GM18861 (cell line): Measurements from ENCODE around the gene TIAM2.
"Not testable (repeated sequence)": the region's sequence is repeated elsewhere in the genome, so short reads cannot be mapped to it uniquely, and the experiment has no call there.

ENCODE experiments used
- ATAC-seq: cut with Tn5 transposase; IDR thresholded peaks from one replicate; pipeline ENCODE4 v1.9.1; 2021; ENCODE audit not compliant: unreplicated experiment

TIAM2 gene

GRCh38 chr6:155188707-155189496 is 193.8 kb downstream of the TIAM2 start:
- no peak for ATAC-seq

GRCh38 chr6:155190677-155191076 is 195.6 kb downstream of the TIAM2 start:
- ATAC-seq = no peak

GRCh38 chr6:155193526-155193925 is 198.4 kb downstream of the TIAM2 start:
- ATAC-seq = no peak

GRCh38 chr6:155194399-155194798 is 199.3 kb downstream of the TIAM2 start:
- no peak for ATAC-seq

- ATAC-seq = no peak
Measured at GRCh38 chr6:155195903-155196302, 200.8 kb downstream of the TIAM2 start.

GRCh38 chr6:155196911-155197310 is 201.8 kb downstream of the TIAM2 start:
- no peak for ATAC-seq

- no peak for ATAC-seq
Measured at GRCh38 chr6:155197932-155198331, 202.8 kb downstream of the TIAM2 start.

- peak; percentile 59 for ATAC-seq
Measured at GRCh38 chr6:155200012-155200411, 204.9 kb downstream of the TIAM2 start.

- ATAC-seq = peak; percentile 63
Measured at GRCh38 chr6:155201461-155202226, 206.5 kb downstream of the TIAM2 start.

GRCh38 chr6:155207223-155207622 is 212.1 kb downstream of the TIAM2 start:
- ATAC-seq = no peak

GRCh38 chr6:155212106-155212505 is 217.0 kb downstream of the TIAM2 start:
- no peak for ATAC-seq

GRCh38 chr6:155212616-155213380 is 217.7 kb downstream of the TIAM2 start:
- no peak for ATAC-seq

GRCh38 chr6:155213611-155214372 is 218.7 kb downstream of the TIAM2 start:
- ATAC-seq = no peak

GRCh38 chr6:155215906-155216305 is 220.8 kb downstream of the TIAM2 start:
- no peak for ATAC-seq

GRCh38 chr6:155216312-155217046 is 221.4 kb downstream of the TIAM2 start:
- no peak for ATAC-seq

GRCh38 chr6:155218711-155219110 is 223.6 kb downstream of the TIAM2 start:
- not testable (repeated sequence) for ATAC-seq

- ATAC-seq = no peak
Measured at GRCh38 chr6:155219299-155219698, 224.2 kb downstream of the TIAM2 start.

- ATAC-seq = no peak
Measured at GRCh38 chr6:155219858-155220301, 224.8 kb downstream of the TIAM2 start.

- no peak for ATAC-seq
Measured at GRCh38 chr6:155221086-155221485, 226.0 kb downstream of the TIAM2 start.

- no peak for ATAC-seq
Measured at GRCh38 chr6:155222506-155222905, 227.4 kb downstream of the TIAM2 start.
